ENCODE results near the gene AKNA.
"Not testable (repeated sequence)": the region's sequence is repeated elsewhere in the genome, so short reads cannot be mapped to it uniquely, and the experiment has no call there.

AKNA gene

DNA sequence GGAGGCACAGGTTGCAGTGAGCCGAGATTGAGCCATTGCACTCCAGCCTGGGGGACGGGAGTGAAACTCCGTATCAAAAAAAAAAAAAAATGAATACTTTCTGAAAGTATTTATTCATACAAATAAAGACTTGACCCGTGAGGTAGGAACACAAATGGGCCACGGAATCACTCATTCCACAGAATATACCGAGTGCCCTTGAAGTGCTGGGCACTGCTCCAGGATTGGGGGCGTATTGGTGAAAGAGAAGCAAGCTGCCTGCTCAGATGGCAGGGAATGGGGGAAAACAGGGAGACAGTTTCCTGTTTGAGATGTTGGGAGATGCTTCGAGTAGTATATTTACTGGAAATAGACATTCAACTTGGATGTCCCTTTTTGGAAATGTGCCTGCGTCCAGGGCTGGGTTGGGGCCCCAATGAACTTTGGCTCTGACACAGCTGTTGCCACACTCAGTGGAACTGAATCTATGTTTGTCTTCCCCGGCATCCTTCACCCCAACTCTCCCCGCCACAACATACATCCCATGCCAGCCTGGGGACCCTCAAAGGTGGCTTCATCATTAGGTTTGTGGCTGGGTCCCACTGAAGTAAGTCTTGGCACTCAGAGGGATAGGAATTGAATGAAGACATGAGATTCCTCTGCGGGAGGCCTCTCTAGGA is 65.5 kb downstream of the AKNA start:
- DNase-seq (ENCODE audit: low spot score): not testable (repeated sequence)

DNA sequence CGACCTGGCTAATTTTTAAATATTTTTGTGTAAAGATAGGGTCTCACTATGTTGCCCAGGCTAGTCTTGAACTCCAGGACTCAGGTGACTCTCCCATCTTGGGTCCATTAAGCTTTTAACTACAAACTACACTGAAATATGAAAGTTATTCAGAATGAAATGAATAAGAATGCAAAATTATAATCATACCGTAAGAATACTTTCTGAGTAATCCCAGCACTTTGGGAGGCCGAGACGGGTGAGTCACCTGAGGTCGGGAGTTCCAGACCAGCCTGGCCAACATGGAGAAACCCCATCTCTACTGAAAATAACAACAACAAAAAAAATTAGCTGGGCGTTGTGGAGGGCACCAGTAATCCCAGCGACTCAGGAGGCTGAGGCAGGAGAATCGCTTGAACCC is 66.0 kb downstream of the AKNA start:
- no peak for DNase-seq (ENCODE audit: low spot score)

DNA sequence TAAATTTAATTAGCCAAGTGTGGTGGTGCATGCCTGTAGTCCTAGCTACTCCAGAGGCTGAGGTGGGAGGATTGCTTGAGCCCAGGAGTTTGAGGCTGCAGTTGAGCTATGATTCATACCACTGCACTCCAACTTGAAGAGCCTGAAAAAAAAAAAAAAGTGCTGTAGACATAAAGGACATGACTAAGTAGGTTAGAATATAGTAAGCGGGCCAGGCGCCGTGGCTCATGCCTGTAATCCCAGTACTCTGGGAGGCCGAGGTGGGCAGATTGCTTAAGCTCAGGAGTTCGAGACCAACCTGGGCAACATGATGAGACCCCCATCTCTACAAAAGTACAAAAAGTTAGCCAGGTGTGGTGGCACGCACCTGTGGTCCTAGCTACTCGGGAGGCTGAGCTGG is 67.1 kb downstream of the AKNA start:
- DNase-seq (ENCODE audit: low spot score): not testable (repeated sequence)

DNA sequence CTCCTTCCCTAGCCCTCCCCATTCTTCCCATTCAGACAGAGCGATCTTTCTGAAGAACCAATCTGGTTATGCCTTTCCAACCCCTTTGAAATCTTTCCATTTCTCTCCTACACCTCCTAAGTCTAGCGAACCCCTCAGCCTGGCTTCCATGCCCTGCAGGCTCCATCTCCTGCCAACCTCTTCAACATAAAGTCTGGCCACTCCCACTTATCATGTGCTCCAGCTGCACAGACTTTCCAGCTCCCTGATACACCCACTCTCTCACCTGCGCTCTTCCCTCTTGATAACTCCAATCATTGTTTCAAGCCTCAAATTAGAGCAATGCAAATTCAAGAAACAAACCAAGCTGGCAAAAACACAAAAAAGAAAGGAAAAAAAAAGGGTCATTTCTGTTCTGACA is 68.6 kb downstream of the AKNA start:
- no peak for DNase-seq (ENCODE audit: low spot score)

DNA sequence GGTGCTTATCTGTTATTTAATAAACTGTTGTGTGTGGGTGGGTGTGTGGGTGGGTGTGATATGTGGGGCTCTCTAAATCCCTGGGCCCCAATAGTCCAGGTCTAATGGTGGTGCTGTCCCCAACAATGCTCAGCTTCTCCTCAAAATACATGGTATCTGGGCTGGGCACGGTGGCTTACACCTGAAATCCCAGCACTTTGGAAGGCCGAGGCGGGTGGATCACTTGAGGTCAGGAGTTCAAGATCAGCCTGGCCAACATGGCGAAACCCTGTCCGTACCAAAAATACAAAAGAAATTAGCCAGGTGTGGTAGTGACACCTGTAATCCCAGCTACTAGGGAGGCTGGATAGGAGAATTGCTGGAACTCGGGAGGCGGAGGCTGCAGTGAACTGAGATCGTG is 69.4 kb downstream of the AKNA start:
- DNase-seq (ENCODE audit: low spot score): no peak

DNA sequence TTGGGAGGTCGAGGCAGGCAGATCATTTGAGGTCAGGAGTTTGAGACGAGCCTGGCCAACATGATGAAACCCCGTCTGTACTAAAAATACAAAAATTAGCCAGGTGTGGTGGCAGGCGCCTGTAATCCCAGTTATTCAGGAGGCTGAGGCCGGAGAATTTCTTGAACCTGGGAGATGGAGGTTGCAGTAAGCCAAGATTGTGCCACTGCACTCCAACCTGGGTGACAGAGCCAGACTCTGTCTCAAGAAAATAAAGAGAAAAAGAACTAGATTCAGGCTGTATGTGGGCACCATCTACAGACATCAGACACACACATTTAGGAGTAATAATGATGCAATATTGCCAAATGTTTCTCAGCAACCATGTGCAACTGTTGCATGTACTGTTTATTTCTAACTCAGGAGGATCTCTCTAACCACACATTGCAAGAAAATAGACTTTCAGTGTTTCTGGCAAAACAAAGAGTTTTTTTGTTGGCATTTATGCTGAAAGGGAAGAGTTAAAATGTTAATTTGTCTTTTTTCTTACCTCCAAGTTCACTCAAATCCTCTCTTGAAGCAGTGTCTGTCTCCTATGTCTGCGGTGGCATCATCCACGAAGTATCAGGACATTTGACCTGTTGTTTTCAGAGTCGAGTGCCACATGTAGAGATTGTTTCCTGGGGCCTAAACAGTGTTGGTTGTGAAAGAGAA is 70.0 kb downstream of the AKNA start:
- peak; percentile 73 for DNase-seq (ENCODE audit: low spot score)

DNA sequence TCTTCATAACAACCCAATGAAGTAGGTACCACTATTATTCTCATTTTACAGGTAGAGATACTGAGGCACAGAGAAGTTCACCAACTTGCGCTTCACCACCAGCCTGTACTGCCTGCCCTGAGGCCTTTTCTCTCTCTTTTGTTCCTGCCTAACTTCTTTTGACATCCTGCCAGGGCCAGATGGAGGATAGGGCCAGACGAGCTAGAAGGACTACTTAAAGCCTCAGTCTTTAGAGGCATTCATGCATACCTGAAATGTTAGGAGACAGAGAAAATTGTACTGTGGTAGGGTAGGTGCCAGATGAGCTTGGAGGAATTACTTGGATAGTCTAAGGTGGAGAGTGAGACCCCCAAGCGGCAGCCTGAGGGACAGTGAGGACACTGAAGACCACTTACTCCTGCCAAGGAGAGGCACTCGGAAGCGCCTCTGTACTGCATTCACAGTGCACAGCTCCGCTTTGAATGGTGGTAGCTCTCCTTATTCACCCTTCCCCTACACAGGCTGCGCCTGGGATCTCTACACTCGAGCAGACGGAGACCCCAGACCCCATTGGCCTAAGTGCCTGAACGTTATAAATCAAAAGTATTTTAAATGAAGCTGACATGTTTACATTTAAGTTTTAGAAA is 71.1 kb downstream of the AKNA start:
- peak; percentile 6 for DNase-seq (ENCODE audit: low spot score)

DNA sequence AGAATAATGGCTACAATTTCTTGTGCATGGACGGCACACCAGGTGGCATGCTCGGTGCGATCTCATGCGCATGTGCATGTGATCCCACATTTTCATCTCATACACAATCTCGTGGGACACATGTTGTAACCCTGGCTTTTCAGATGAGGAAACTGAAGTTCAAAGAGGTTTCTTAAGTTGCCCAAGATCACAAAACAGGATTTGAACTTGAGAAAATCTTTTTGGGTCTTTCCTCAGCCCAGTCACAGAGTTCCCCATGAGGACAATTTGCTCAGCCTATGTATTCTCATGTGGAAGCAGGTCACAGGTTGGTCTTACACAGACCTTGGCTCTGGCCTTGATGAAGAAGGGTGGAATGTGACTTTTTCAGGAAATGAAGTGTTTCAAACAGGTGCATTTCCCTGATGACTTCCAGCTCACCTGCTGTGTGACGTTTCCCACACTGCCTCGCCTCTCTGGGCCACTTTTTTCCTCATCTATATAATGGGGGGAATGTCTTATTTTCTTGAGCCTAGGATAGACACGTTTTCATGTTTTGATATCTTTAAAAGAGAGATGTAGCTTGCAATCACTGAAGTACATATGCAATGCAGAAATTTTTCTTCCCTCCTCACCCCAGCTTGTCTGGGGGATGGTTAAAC is 71.9 kb downstream of the AKNA start:
- peak; percentile 1 for DNase-seq (ENCODE audit: low spot score)

DNA sequence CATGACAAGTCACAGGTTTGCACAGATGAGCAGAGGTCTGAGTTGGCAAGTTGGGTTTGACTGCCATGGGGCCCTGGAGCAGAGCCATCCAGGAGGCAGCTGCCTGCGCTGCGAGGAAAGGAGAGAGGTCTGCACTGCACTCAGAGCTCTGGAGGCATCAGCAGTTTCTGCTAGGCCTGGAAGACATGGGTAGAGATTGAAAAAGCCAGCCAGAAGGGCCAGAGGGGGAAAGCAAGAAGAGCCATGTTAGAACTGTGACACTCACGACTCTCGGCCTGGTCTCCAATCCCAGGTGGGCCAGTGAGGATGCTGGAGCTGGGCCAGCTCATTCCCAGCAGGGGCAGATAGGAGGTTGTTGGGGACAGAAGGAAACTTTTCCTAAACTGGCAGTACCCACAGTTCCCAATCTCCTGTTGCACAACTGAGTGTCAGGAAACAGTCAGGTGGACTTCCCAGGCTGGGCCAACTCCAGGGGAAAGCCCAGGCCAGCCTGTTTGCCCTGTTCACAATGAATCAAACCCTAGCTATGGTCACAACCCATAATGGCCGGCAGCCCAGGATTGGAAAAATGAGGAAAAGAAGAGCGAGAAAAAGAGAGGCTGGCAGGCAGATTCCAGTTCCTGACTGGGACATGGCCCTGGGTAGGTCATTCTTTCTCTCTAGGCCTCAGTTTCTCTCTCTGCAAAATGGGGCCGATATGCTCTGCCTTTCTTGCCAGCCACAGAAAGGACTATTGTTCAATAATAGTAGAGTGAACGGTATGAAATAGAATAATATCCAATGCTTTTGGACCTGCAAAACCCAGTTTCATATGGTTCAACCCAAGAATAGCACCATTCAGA is 72.7 kb downstream of the AKNA start:
- peak; percentile 11 for DNase-seq (ENCODE audit: low spot score)

DNA sequence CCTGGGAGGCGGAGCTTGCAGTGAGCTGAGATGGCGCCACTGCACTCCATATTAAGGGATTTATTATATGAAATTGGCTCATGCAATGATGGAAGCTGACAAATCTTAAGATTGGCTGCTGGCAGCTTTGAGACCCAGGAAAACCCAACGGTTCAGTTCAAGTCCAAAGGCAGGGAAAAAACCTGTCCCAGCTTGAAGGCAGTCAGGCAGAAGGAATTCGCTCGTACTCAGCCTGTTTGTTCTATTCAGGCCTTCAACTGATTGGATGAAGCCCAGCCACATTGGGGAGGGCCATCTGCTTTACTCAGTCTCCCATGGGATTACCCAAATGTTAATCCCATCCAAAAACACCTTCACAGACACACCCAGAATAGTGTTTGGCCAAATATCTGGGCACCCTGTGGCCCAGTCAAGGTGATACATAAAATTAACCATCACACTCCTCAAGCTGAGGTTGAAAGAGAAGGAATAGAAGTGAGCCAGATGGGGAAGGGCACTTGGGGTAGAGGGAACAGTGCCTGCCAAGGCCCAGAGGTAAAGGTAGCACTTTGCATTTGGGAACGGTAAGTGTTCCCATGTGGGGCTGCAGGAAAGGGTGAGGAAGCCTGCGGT is 73.4 kb downstream of the AKNA start:
- no peak for DNase-seq (ENCODE audit: low spot score)

DNA sequence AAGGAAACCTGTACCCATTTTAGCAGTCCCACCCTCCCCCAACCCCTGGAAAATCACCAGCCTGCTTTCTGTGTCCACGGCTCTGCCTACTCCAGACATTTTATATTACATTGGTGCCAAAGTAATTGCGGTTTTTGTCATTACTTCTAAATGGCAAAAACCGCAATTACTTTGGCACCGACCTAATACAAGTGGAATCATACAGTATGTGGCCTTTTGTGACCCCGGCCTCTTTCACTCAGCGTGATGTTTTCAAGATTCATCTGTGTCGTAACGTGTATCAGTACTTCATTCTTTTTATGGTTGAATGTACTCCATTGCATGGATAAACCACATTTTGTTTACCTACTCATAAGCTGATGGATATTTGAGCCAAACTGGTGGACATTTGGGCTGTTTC is 74.6 kb downstream of the AKNA start:
- no peak for DNase-seq (ENCODE audit: low spot score)

DNA sequence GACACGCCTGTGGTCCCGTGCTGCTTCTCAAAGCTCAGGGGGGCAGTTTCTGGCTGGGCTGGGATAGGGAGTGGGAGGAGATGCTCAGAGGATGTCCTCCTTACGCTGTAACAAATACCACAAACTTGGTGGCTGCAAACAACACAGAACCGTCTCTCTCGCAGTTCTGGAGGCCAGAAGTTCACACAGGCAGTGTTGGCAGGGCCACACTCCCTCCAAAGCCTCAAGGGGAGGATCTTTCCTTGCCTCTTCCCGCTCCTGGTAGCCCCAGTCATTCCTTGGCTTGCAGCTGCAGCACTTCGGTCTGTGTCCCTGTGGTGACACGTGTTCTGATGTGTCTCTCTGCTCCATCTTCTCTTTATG is 75.3 kb downstream of the AKNA start:
- peak; percentile 0 for DNase-seq (ENCODE audit: low spot score)

DNA sequence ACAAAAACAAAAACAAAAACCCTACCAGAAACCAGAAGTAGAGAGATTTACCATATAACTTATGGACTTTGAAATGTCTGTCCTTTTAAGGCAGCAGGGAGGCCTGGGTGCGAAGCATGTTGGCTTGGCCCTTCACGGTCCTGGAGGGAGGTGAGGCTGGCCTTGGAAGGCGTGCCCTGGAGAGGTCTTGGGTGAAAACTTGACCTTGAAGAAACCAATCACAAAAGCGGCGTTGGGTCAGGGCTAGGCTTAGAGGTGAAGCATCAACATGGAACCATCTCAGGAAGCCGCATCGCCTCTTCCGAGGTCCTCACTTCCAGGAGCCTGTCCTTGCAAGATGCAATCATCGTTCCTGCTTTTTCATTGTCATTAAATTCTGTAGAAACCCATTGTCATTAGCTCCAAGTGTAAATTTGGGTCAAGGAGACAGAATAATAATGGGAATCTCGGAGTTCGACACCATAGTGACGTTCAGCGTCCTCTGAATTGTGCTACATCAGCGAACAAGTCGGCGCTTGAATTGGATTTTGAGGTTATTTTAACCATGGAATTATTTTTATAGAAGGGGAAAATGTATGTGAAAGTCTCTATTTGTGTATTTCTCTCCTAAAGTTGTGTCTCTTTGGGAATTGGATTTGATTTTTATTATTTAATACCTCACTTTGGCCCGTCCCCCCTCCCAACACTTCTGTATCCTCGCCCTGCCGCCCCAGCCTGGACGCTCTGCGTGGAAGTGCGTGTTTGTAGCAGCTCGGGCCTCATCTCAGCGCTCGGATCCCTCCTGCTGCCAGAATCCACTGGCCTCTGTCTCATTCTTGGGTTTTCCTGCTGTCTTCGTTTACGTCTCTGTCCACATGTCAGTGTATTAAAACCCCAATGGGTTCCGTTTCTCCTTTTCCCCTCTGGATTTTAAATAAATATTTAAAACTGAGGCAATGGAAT is 75.9 kb downstream of the AKNA start:
- DNase-seq (ENCODE audit: low spot score): peak; percentile 1

DNA sequence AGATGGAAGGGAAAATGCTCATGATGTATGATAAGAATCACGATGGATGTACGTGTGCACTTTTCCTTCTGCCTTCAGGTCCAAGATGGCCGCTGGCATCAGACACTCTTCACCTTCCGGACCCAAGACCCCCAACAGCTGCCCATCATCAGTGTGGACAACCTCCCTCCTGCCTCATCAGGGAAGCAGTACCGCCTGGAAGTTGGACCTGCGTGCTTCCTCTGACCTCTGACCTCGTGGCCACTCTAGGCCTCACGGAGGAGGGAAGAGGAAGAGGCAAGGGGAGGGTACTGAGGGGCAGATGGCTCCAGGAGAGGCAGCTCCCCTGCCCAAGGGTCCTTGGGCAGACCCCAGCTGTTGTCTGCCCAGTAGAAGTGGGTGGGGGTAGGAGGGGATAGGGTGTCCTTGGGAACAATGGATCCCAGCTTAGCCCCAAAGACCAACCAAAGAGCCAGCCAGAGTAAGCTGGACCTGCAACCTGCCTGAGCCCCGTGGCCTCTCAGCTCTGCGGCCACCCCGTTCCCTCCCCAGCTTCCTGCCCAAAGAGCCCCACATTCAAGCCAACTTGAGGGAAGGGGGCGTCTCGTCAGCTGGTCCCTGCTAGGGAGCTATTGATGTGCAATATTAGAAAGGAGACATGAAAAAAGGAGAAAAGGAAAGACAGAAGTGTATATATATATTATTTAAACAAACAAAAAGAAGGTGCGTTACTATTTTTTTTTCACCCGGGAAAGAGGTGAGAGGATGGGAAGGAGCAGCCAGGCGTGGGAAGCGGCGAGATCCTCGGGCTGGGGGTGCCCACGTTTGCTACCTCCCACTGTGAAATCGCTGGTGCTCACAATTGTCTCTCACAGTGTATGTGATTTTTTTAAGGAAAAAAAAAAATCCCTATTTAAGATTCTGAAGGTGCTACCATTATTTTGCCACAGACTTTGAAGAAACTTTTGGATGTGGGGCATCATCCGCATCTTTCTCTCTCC is 77.0 kb downstream of the AKNA start:
- no peak for DNase-seq (ENCODE audit: low spot score)

DNA sequence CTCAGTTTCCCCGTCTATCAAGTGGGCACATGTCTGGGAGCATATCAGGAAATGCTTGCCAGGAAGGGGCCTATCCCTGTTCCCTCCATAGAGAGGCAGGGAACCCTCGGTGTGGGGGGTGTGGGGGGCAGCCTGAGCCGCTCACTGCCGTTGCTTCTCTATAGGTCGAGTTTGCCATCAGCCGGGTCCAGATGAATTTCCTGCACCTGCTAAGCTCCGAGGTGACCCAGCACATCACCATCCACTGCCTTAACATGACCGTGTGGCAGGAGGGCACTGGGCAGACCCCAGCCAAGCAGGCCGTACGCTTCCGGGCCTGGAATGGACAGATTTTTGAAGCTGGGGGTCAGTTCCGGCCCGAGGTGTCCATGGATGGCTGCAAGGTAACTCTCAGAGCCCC is 78.7 kb downstream of the AKNA start:
- DNase-seq (ENCODE audit: low spot score): peak; percentile 1

DNA sequence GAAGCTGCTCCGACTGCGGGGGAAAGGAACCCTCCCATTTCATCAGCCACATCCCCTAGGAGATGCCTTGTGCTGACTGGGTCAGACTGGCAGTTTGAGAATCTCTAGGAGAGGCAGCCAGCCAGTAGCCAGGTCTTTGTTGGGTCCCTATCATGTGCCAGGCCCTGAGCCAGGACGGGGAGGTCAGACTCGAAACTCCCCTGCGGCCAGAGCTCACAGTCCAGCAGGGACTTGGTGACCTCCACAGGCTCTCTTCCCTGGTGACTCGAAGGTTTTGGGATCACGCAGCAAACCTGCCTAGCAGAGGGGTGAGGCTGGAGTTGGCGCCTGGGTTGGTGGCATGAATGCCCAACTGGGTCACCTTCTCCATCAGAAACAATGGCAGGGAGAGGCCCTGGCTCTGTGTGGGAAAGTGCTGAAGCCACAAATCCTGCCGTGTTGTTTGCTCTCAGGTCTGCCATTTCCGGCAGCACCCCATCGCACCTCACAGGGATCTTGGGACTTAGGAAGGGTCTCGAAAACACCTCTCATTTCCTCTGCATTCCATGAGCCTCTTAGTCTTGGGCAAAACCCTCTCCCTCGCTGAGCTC is 79.3 kb downstream of the AKNA start:
- peak; percentile 3 for DNase-seq (ENCODE audit: low spot score)

DNA sequence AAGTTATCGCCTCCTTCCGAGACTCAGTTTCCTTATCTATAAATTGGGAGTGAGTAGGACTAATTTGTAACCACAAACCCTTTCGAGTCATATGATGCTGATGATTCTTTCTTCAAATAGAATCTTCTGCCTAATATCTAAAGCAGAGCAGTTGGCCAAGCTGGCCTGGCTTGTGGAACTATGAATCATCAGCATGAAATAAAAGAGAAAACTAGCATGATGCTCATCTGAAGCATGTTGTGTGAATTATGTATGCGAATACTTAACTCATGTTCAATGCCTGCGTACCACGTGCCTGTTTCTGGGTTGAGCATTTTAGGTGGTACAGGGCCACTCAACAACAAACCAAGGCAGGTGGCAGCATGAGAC is 79.9 kb downstream of the AKNA start:
- peak; percentile 61 for DNase-seq (ENCODE audit: low spot score)

DNA sequence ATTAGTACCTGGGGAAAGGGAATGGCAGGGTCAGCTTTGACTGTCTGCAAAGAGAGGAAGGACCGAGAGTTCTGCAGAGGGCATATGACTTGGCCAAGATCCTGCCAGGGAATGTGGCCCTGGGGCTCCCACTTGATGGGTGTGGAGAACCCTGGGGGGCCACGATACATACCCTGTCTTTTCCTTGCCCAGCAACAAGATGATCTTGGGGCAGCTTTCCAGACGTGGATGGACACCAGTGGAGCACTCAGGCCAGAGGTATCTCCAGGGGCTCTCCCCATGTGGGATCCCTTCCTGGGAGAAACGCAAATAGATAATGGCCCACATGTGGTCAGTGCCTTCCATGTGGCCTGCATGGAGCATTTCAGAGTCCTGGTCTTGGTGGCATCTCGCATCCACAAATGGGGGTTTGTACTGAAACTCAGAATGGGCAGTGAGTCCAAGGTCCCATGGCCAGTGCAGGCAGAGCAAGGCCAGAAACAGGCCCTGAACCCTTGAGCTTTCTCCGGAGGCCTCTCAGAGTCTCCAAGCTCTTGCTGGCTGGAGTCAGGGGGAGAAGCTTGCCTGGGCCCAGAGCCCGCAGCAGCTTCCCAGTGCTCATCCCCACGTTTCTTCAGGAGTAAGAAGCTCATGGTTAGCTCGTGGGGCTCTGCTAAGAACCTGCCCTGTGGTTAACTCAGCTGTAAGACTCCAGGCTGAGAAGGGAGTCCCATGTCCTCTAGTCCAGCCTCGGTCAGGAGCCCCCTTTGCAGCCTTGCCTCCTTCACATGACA is 83.2 kb downstream of the AKNA start:
- no peak for DNase-seq (ENCODE audit: low spot score)
